ENCODE data around the gene RPEL1.

GRCh38 chr10:103224133-103224532 is 21.6 kb upstream of the RPEL1 start:
- TF ChIP-seq GATA2 (IDR thresholded peaks at IDR 0.05; ENCODE audit: low read depth, low read length), result no peak
- no peak for TF ChIP-seq GATA3 (IDR thresholded peaks at IDR 0.05; ENCODE audit: low read depth, low read length)

Data from SH-SY5Y (cell line).